Activated CD8-positive, alpha-beta T cell treated with anti-CD3 and anti-CD28 coated beads for 36 hours (primary cell): ENCODE measurements around the gene SLC27A2. TPM values are rescaled to one million over a fixed set of nuclear protein-coding genes. Genes with fewer than 3 reads are reported as not detected.
"Not testable (repeated sequence)": the region's sequence is repeated elsewhere in the genome, so short reads cannot be mapped to it uniquely, and the experiment has no call there.

ENCODE experiments used
- ATAC-seq: fragments of 200-7000 bp; cut with Tn5 transposase; one replicate; pipeline ENCODE4 v1.10.0; 2021; ENCODE audit warnings: mild to moderate bottlenecking, moderate library complexity
- CTCF ChIA-PET: fragments of 350-600 bp; sonication (Branson Sonifier 250); formaldehyde crosslinking; loops from one replicate; lab custom pipeline; 2021; ENCODE audit warnings: antibody characterized with exemption; lab: Charles Lee
- POLR2A ChIA-PET: fragments of 350-600 bp; sonication (Branson Sonifier 250); formaldehyde crosslinking; loops from one replicate; lab custom pipeline; 2021; ENCODE audit warnings: antibody characterized with exemption; lab: Charles Lee
- DNase-seq: peaks from one replicate; pipeline ENCODE4 v3.0.0-alpha.2; 2020
- H3K27ac Mint-ChIP-seq: one replicate; pipeline ENCODE4 v1.8.0; 2021; ENCODE audit warnings: mild to moderate bottlenecking, mixed read lengths
- H3K27me3 Mint-ChIP-seq: one replicate; pipeline ENCODE4 v1.8.0; 2021; ENCODE audit warnings: mixed read lengths
- H3K36me3 Mint-ChIP-seq: one replicate; pipeline ENCODE4 v1.8.0; 2021; ENCODE audit warnings: low read depth, mixed read lengths
- H3K4me1 Mint-ChIP-seq: one replicate; pipeline ENCODE4 v1.8.0; 2021; ENCODE audit warnings: low read depth, mixed read lengths
- H3K4me3 Mint-ChIP-seq: one replicate; pipeline ENCODE4 v1.8.0; 2021; ENCODE audit warnings: mild to moderate bottlenecking, moderate library complexity, mixed read lengths
- H3K9me3 Mint-ChIP-seq: one replicate; pipeline ENCODE4 v1.8.0; 2021; ENCODE audit warnings: mixed read lengths
- CTCF ChIP-seq: fragments of 200-600 bp; IDR thresholded peaks from one replicate; pipeline ENCODE4 v1.8.0; 2022; ENCODE audit warnings: antibody characterized with exemption, mild to moderate bottlenecking
- intact Hi-C: fragments of 100-400 bp; cut with micrococcal nuclease; formaldehyde crosslinking; loops from one replicate; pipeline ENCODE4 v1.10.0; 2022
- total RNA-seq, 2 experiments: library from RNA; stranded (reverse); gene quantifications; one replicate each; pipeline ENCODE4 v1.2.3, GENCODE V29; 2021

The SLC27A2 gene
- total RNA-seq, 2 experiments from 2014 or later = 9.8 to 9.9 TPM

GRCh38 chr15:50148362-50148963 is 33.5 kb upstream of the SLC27A2 start:
- H3K9me3 Mint-ChIP-seq = no peaks in the 10 kb centered on the region
- no peak overlapping the region for H3K4me3 Mint-ChIP-seq
- intact Hi-C loops = no loop called here
- CTCF ChIA-PET = interaction anchor here (0.7 to 1.2 kb wide), 2 partner anchors 167 to 1286 kb away, joined by 3 to 4 read pairs; no protein-coding TSS in a partner anchor
- H3K27me3 Mint-ChIP-seq = no peaks in the 10 kb centered on the region
- no peak for DNase-seq
- H3K4me1 Mint-ChIP-seq = peaks cover 14% of the 10 kb centered on the region
- no peak for TF ChIP-seq CTCF
- POLR2A ChIA-PET = no interaction called here
- H3K27ac Mint-ChIP-seq = no peak overlapping the region
- H3K36me3 Mint-ChIP-seq = no peaks in the 10 kb centered on the region
- ATAC-seq = no peak

- Mint-ChIP-seq H3K9me3 (no peaks in the 10 kb centered on the region), H3K27me3 (no peaks in the 10 kb centered on the region), H3K4me1 (peaks cover 12% of the 10 kb centered on the region), H3K4me3 (no peak overlapping the region), H3K27ac (no peak overlapping the region), H3K36me3 (no peaks in the 10 kb centered on the region)
- no peak for DNase-seq
- intact Hi-C loops = no loop called here
- ChIA-PET POLR2A (no interaction called here), CTCF (interaction anchor here (1.2 kb wide), 1 partner anchor 166 kb away, joined by 4 read pairs; no protein-coding TSS in a partner anchor)
- no peak for ATAC-seq
- no peak for TF ChIP-seq CTCF
Measured at GRCh38 chr15:50149090-50149489, 32.9 kb upstream of the SLC27A2 start.

GRCh38 chr15:50150349-50150748 is 31.6 kb upstream of the SLC27A2 start:
- no peak for TF ChIP-seq CTCF
- H3K27me3 Mint-ChIP-seq = no peaks in the 10 kb centered on the region
- ChIA-PET POLR2A (interaction anchor here (0.8 kb wide), 1 partner anchor 33 kb away, joined by 3 read pairs; no protein-coding TSS in a partner anchor), CTCF (interaction anchor here (0.9 to 2.6 kb wide), 3 partner anchors 19 to 175 kb away, joined by 3 to 9 read pairs (median 4); no protein-coding TSS in a partner anchor)
- H3K9me3 Mint-ChIP-seq = no peaks in the 10 kb centered on the region
- intact Hi-C loops = no loop called here
- H3K27ac Mint-ChIP-seq = no peak overlapping the region
- no peaks in the 10 kb centered on the region for H3K36me3 Mint-ChIP-seq
- no peak for DNase-seq
- no peak for ATAC-seq
- peaks cover 9% of the 10 kb centered on the region for H3K4me1 Mint-ChIP-seq
- H3K4me3 Mint-ChIP-seq = no peak overlapping the region

- Mint-ChIP-seq H3K27ac (no peak overlapping the region), H3K4me3 (no peak overlapping the region), H3K27me3 (no peaks in the 10 kb centered on the region), H3K36me3 (no peaks in the 10 kb centered on the region), H3K4me1 (peaks cover 6% of the 10 kb centered on the region), H3K9me3 (peaks cover 1% of the 10 kb centered on the region)
- ATAC-seq = no peak
- no peak for TF ChIP-seq CTCF
- intact Hi-C loops = no loop called here
- DNase-seq = no peak
- CTCF ChIA-PET = interaction anchor here (0.9 to 2.6 kb wide), 5 partner anchors 19 to 174 kb away, joined by 3 to 9 read pairs (median 3); no protein-coding TSS in a partner anchor
- POLR2A ChIA-PET = interaction anchor here (0.6 to 0.8 kb wide), 2 partner anchors 32 to 154 kb away, joined by 3 to 4 read pairs; no protein-coding TSS in a partner anchor
Measured at GRCh38 chr15:50150851-50151250, 31.1 kb upstream of the SLC27A2 start.

- Mint-ChIP-seq H3K4me1 (peaks cover 6% of the 10 kb centered on the region), H3K9me3 (peaks cover 4% of the 10 kb centered on the region), H3K27me3 (no peaks in the 10 kb centered on the region), H3K36me3 (no peaks in the 10 kb centered on the region), H3K4me3 (no peak overlapping the region), H3K27ac (no peak overlapping the region)
- intact Hi-C loops = no loop called here
- POLR2A ChIA-PET = interaction anchor here (0.6 kb wide), 1 partner anchor 155 kb away, joined by 4 read pairs; no protein-coding TSS in a partner anchor
- no peak for ATAC-seq
- TF ChIP-seq CTCF = no peak
- CTCF ChIA-PET = interaction anchor here (0.7 to 2.6 kb wide), 6 partner anchors 20 to 174 kb away, joined by 3 to 9 read pairs (median 3); no protein-coding TSS in a partner anchor
- no peak for DNase-seq
Measured at GRCh38 chr15:50151476-50151875, 30.5 kb upstream of the SLC27A2 start.

DNA sequence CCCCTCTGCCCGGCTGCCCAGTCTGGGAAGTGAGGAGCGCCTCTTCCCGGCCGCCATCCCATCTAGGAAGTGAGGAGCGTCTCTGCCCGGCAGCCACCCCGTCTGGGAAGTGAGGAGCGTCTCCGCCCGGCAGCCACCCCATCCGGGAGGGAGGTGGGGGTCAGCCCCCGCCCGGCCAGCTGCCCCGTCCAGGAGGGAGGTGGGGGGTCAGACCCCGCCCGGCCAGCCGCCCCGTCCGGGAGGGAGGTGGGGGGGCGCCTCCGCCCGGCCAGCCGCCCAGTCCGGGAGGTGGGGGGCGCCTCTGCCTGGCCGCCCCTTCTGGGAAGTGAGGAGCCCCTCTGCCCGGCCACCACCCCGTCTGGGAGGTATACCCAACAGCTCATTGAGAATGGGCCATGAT is 23.8 kb upstream of the SLC27A2 start:
- POLR2A ChIA-PET, CTCF ChIA-PET, H3K4me3 Mint-ChIP-seq, DNase-seq, H3K36me3 Mint-ChIP-seq, intact Hi-C loops, H3K4me1 Mint-ChIP-seq, ATAC-seq, H3K9me3 Mint-ChIP-seq, H3K27ac Mint-ChIP-seq, H3K27me3 Mint-ChIP-seq: not testable (repeated sequence)
